ENCODE results near the gene PTP4A2.

Gene PTP4A2

GRCh38 chr1:31883357-31883942 is 54.7 kb downstream of the PTP4A2 start:
- DNase-seq: no peak

GRCh38 chr1:31881688-31882000 is 56.5 kb downstream of the PTP4A2 start:
- no peak for DNase-seq

GRCh38 chr1:31880957-31881687 is 57.0 kb downstream of the PTP4A2 start:
- DNase-seq: no peak

- DNase-seq: no peak
Measured at GRCh38 chr1:31879981-31880608, 58.1 kb downstream of the PTP4A2 start.

GRCh38 chr1:31878058-31878457 is 60.1 kb downstream of the PTP4A2 start:
- no peak for DNase-seq

GRCh38 chr1:31877544-31877943 is 60.6 kb downstream of the PTP4A2 start:
- no peak for DNase-seq

- DNase-seq: no peak
Measured at GRCh38 chr1:31875636-31876236, 62.4 kb downstream of the PTP4A2 start.

GRCh38 chr1:31874942-31875341 is 63.2 kb downstream of the PTP4A2 start:
- DNase-seq: no peak

- no peak for DNase-seq
Measured at GRCh38 chr1:31872658-31873636, 65.2 kb downstream of the PTP4A2 start.

GRCh38 chr1:31871703-31872102 is 66.5 kb downstream of the PTP4A2 start:
- DNase-seq: no peak

- no peak for DNase-seq
Measured at GRCh38 chr1:31870086-31870736, 68.0 kb downstream of the PTP4A2 start.

- no peak for DNase-seq
Measured at GRCh38 chr1:31869449-31869848, 68.7 kb downstream of the PTP4A2 start.

- DNase-seq: no peak
Measured at GRCh38 chr1:31868862-31869261, 69.3 kb downstream of the PTP4A2 start.

- DNase-seq: no peak
Measured at GRCh38 chr1:31867546-31867945, 70.6 kb downstream of the PTP4A2 start.

- no peak for DNase-seq
Measured at GRCh38 chr1:31866450-31867032, 71.6 kb downstream of the PTP4A2 start.

GRCh38 chr1:31865728-31866449 is 72.3 kb downstream of the PTP4A2 start:
- DNase-seq: no peak

GRCh38 chr1:31862071-31862470 is 76.1 kb downstream of the PTP4A2 start:
- DNase-seq: no peak

- DNase-seq: no peak
Measured at GRCh38 chr1:31861346-31861745, 76.8 kb downstream of the PTP4A2 start.

- DNase-seq: no peak
Measured at GRCh38 chr1:31860581-31860980, 77.6 kb downstream of the PTP4A2 start.

GRCh38 chr1:31859719-31860118 is 78.4 kb downstream of the PTP4A2 start:
- DNase-seq: no peak

GRCh38 chr1:31859044-31859443 is 79.1 kb downstream of the PTP4A2 start:
- DNase-seq: no peak
